Measurements from ENCODE around the gene TOR4A. TPM values are rescaled to one million over a fixed set of nuclear protein-coding genes. Genes with fewer than 3 reads are reported as not detected.
A peak's percentile ranks its signal among the peaks of the same experiment; 100 is the strongest.

The TOR4A gene
- total and polyA plus RNA-seq, 9 of the 15 experiments (the other 6 are each of a cell fraction or from before 2014, with no cell fraction given), result 3.9 to 49.2 (median 8.8) TPM

GRCh38 chr9:137307255-137308056, 29.9 kb downstream of the TOR4A start (continued):
- TF ChIP-seq CHD7 (IDR thresholded peaks at IDR 0.05; ENCODE audit: low read depth, low read length), result no peak
- TF ChIP-seq, protein P1, sequence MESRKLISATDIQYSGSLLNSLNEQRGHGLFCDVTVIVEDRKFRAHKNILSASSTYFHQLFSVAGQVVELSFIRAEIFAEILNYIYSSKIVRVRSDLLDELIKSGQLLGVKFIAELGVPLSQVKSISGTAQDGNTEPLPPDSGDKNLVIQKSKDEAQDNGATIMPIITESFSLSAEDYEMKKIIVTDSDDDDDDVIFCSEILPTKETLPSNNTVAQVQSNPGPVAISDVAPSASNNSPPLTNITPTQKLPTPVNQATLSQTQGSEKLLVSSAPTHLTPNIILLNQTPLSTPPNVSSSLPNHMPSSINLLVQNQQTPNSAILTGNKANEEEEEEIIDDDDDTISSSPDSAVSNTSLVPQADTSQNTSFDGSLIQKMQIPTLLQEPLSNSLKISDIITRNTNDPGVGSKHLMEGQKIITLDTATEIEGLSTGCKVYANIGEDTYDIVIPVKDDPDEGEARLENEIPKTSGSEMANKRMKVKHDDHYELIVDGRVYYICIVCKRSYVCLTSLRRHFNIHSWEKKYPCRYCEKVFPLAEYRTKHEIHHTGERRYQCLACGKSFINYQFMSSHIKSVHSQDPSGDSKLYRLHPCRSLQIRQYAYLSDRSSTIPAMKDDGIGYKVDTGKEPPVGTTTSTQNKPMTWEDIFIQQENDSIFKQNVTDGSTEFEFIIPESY (CRISPR knock-in tag; IDR thresholded peaks at IDR 0.05), result peak; percentile 24; the same call in 1 of the 2 replicates
- no peak for TF ChIP-seq ZNF324 (CRISPR knock-in tag; IDR thresholded peaks at IDR 0.05)
- TF ChIP-seq CBX1 (IDR thresholded peaks at IDR 0.05; ENCODE audit: low read depth), result no peak
- no peak for TF ChIP-seq ZNF347 (CRISPR knock-in tag; IDR thresholded peaks at IDR 0.05; ENCODE audit: low read depth)
- TF ChIP-seq NCOR1 (IDR thresholded peaks at IDR 0.05), result no peak
- TF ChIP-seq KAT2B (IDR thresholded peaks at IDR 0.05; ENCODE audit: low read depth, low read length), result no peak
- no peak for TF ChIP-seq THRB (CRISPR knock-in tag; conservative IDR thresholded peaks at IDR 0.05)
